Sciatic nerve (tissue), 1 donor: Measurements from ENCODE around the gene TFAP2C. TPM values are rescaled to one million over a fixed set of nuclear protein-coding genes. Genes with fewer than 3 reads are reported as not detected.

Source experiments
- total RNA-seq: library from RNA; stranded (reverse); fragmentation: NEBNext Ultra II Directional; extraction: Animal tissue kit (Norgen Biotek cat#: 25700); gene quantifications from one replicate; pipeline ENCODE4 v1.2.1, GENCODE V29; 2021
- donor health status: DM: no; HTN: no; CAD: no.

Gene TFAP2C
- total RNA-seq, 1 donor from 2014 or later = 0.31 TPM

Other genes starting within 250 kb of the TFAP2C start
- gene AURKA, start 237.1 kb upstream of the TFAP2C start, total RNA-seq = 1.4 TPM
- 25.3 TPM for gene CSTF1, start 236.7 kb upstream of the TFAP2C start, total RNA-seq
- gene CASS4, start 217.0 kb upstream of the TFAP2C start, total RNA-seq = 2.4 TPM
- 88.7 TPM for gene RTF2, start 160.7 kb upstream of the TFAP2C start, total RNA-seq
- not detected for gene FAM209A, start 104.6 kb upstream of the TFAP2C start, total RNA-seq
- not detected for gene FAM209B, start 96.1 kb upstream of the TFAP2C start, total RNA-seq